Measurements from ENCODE around the gene EXOC6B. TPM values are rescaled to one million over a fixed set of nuclear protein-coding genes. Genes with fewer than 3 reads are reported as not detected.

The EXOC6B gene
- total RNA-seq, 4 donors from 2014 or later = 54.9 to 93.7 (median 64.6) TPM

- Histone ChIP-seq H3K36me3 (peaks cover 0 to 2% (median 0%) of the 10 kb centered on the region in 3 donors), H3K27me3 (no peaks in the 10 kb centered on the region), H3K27ac (no peak overlapping the region), H3K4me3 (no peak overlapping the region), H3K9me3 (no peaks in the 10 kb centered on the region), H3K4me1 (no peaks in the 10 kb centered on the region)
- TF ChIP-seq POLR2A (IDR thresholded peaks at IDR 0.05) = no peak
- DNase-seq = no peak
Observed at GRCh38 chr2:72685638-72686213, 140.1 kb downstream of the EXOC6B start.

- H3K4me1 ChIP-seq = no peaks in the 10 kb centered on the region
- H3K27me3 ChIP-seq = no peaks in the 10 kb centered on the region
- no peaks in the 10 kb centered on the region for H3K36me3 ChIP-seq
- no peak for DNase-seq
- TF ChIP-seq CTCF (IDR thresholded peaks at IDR 0.05) (no peak), POLR2A (IDR thresholded peaks at IDR 0.05) (no peak)
- H3K27ac ChIP-seq = no peak overlapping the region
- H3K9me3 ChIP-seq = no peaks in the 10 kb centered on the region
- H3K4me3 ChIP-seq = no peak overlapping the region
Observed at GRCh38 chr2:72682061-72682460, 143.8 kb downstream of the EXOC6B start.

- TF ChIP-seq CTCF (IDR thresholded peaks at IDR 0.05) (no peak), POLR2A (IDR thresholded peaks at IDR 0.05) (no peak)
- DNase-seq = no peak
Observed at GRCh38 chr2:72681016-72681995, 144.5 kb downstream of the EXOC6B start.

GRCh38 chr2:72678024-72678423 lies 147.8 kb downstream of the EXOC6B start:
- TF ChIP-seq POLR2A (IDR thresholded peaks at IDR 0.05) (no peak), CTCF (IDR thresholded peaks at IDR 0.05) (no peak)
- Histone ChIP-seq H3K27me3 (no peaks in the 10 kb centered on the region), H3K9me3 (no peaks in the 10 kb centered on the region), H3K4me3 (no peak overlapping the region), H3K36me3 (no peaks in the 10 kb centered on the region), H3K4me1 (no peaks in the 10 kb centered on the region), H3K27ac (no peak overlapping the region)
- no peak for DNase-seq

More at GRCh38 chr2:72681016-72681995, 144.5 kb downstream of the EXOC6B start:
- H3K4me3 ChIP-seq = no peak overlapping the region
- H3K9me3 ChIP-seq = no peaks in the 10 kb centered on the region
- H3K4me1 ChIP-seq = no peaks in the 10 kb centered on the region
- H3K27ac ChIP-seq = no peak overlapping the region
- H3K27me3 ChIP-seq = no peaks in the 10 kb centered on the region
- no peaks in the 10 kb centered on the region for H3K36me3 ChIP-seq

- no peak overlapping the region for H3K27ac ChIP-seq
- no peaks in the 10 kb centered on the region for H3K9me3 ChIP-seq
- H3K27me3 ChIP-seq = no peaks in the 10 kb centered on the region
- TF ChIP-seq CTCF (IDR thresholded peaks at IDR 0.05) = no peak
- TF ChIP-seq POLR2A (IDR thresholded peaks at IDR 0.05) = no peak
- no peaks in the 10 kb centered on the region for H3K4me1 ChIP-seq
- H3K4me3 ChIP-seq = no peak overlapping the region
- no peak for DNase-seq
- H3K36me3 ChIP-seq = no peaks in the 10 kb centered on the region
Observed at GRCh38 chr2:72676341-72677025, 149.3 kb downstream of the EXOC6B start.
